Measurements from ENCODE around the gene DNASE1L1.
A peak's percentile ranks its signal among the peaks of the same experiment; 100 is the strongest.

DNA sequence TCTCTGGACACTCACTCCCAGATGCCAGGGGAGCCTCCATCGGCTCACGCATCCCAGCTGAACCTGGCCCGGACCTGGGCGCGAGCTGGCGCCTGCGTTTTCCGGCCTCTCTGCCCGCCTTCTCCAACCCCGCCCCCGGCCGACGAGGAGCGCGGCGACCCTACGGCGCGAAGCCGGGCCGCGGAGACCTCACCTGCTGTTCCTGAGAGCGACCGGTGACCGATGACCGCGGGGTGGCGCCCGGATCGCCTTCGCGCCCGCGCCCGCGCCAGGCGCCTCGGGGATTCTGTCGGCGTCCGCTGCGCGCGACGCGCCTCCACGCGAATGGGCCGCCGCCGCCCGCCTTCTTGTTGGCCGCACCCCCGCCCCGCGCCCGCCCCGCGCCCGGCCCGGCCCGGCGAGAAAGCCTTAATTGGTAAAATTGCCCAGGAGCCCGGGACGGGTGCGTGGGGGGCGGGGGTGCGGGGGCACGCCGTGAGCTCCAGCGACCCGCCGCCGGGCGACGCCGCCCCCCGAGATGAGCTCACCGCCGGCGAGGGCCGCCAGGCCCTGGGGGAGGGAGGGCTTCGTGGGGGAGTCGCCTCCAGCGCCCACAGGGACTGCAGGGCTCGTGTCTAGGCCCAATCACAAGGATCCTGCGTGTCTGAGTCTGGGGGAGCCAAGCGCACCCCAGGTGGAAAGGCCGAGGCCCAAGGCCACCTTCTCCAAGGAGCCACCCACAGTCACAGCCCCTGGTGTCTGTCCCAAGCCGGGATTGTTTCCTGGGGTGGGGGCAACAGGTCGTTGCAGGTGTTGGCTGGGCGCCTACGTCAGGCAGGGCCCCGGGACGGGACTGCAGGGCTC lies 34.5 kb downstream of the DNASE1L1 start, which contains the start of gene FLNA:
- TF ChIP-seq, protein P1, sequence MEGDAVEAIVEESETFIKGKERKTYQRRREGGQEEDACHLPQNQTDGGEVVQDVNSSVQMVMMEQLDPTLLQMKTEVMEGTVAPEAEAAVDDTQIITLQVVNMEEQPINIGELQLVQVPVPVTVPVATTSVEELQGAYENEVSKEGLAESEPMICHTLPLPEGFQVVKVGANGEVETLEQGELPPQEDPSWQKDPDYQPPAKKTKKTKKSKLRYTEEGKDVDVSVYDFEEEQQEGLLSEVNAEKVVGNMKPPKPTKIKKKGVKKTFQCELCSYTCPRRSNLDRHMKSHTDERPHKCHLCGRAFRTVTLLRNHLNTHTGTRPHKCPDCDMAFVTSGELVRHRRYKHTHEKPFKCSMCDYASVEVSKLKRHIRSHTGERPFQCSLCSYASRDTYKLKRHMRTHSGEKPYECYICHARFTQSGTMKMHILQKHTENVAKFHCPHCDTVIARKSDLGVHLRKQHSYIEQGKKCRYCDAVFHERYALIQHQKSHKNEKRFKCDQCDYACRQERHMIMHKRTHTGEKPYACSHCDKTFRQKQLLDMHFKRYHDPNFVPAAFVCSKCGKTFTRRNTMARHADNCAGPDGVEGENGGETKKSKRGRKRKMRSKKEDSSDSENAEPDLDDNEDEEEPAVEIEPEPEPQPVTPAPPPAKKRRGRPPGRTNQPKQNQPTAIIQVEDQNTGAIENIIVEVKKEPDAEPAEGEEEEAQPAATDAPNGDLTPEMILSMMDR (IDR thresholded peaks at IDR 0.05), result peak in 1 of 6 experiments; percentile 15
- no peak for TF ChIP-seq POLR2A (IDR thresholded peaks at IDR 0.05)
